ELR (cell line): ENCODE data around the gene TRMT11.
"Not testable (repeated sequence)": the region's sequence is repeated elsewhere in the genome, so short reads cannot be mapped to it uniquely, and the experiment has no call there.

Experiments
- DNase-seq: peaks from one replicate; pipeline ENCODE4 v3.0.0-alpha.2; 2015; ENCODE audit warnings: low read depth

TRMT11 gene

DNA sequence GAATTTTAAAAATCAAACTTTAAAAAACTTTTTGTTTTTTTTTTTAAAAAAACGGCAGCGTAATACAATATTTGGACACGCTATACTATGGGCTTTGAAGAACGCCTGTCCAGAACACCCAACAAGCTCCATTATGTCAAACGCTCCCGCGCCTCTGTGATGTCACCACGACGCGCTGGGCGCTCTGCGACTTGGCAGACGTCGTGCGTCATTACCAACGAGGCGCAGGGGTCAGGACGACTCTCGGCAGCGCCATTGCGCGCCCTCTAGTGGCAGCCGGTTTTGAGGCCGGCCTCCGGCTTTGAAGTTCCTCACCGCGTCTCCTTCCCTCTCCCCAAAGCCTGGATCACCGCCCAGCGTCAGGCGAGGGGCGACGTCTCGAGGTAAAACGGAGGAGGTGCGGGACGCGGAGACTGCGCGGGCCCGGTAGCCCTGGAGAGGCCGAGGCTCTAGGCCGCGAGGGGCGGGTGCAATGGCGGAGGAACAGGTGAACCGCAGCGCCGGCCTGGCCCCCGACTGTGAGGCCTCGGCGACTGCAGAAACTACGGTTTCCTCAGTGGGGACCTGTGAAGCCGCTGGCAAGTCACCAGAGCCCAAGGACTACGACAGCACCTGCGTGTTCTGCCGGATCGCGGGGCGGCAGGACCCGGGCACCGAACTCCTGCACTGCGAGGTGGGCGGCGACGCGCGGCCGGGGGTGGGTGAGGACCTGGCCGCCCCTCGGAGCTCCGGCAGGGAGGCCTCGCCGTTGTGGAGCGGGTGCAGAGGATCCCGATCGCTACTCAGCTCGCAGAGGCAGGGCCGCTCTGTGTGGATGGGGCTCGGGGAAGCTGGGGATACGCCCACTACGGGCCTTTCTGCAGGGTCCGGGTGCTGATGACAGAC lies 29.6 kb upstream of the TRMT11 start, which contains the start of gene HINT3:
TSS of gene HINT3 (plus strand) at position 265 of the 885 bp plus-strand sequence. CDS start at position 473, 208 bp downstream.
- DNase-seq = peak; percentile 98

DNA sequence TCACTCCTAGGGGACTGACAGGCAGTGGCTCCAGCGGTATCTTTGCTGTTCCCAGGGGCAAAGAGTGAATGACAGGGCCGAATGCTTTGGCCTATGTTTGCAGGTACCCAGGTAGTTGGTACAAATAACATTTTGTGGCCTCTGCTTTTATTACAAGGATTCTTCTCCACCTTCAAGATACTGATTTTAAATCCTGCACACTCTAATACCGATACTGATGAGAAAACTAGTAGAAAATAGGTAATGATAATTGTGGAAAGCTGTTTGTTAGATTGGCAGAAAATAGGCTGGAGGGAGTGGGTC lies 29.0 kb upstream of the TRMT11 start:
- no peak for DNase-seq

DNA sequence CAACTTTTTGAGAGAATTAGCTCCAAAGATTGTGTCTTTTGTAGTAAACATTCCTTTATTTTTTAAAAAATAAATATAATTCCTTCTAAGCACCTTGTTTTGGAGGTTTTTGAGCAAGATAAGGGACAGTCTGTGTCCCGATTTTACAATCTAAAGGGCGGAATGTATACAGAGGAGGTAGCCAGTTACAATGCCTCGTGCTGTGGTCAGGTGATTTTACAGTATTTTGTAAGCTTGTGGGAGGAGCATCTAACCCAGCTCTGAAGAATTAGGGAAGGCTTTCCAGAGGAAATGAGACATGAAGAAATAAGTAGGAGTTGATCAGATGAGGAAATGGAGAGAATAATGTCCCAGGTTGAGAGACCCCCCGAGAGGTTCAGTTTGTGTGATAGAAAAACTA lies 28.5 kb upstream of the TRMT11 start:
- peak; percentile 53 for DNase-seq

DNA sequence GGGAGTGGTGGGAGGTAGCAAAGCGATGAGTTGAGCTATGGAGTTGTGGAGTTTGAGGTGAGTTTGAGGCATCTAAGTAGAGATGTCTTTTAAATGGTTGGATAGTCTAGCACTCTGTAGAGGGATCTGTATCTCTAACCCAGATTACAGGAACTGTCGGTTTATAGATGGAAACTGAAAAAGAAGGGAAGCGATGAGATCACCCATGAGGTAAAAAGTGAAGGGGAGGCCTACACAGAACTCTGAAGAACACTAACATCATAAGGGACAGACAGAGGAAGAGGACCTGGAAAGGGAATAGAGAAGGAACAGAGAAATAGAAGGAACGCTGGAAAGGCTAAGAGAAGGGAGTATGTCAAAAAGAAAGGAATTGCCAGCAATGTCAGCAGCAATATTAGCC lies 27.3 kb upstream of the TRMT11 start:
- no peak for DNase-seq

DNA sequence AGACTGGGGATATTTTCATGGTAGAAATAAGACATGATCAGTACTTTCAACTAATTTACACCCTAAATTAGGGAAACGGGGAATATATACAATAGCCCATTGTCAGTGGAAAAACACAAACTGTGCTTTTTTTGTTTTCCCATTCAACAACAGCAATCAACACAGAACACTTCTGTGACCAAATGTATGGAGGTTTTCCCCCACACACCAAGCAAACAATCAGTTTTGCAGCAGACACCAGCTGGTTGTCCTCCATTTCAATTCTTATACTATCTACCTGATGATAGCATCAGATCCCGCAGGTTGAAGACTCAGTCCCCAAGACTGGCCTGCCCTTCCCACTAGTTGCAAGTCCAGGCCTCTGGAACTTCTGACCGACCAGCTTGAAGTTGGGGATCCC lies 25.2 kb upstream of the TRMT11 start:
- DNase-seq = no peak

DNA sequence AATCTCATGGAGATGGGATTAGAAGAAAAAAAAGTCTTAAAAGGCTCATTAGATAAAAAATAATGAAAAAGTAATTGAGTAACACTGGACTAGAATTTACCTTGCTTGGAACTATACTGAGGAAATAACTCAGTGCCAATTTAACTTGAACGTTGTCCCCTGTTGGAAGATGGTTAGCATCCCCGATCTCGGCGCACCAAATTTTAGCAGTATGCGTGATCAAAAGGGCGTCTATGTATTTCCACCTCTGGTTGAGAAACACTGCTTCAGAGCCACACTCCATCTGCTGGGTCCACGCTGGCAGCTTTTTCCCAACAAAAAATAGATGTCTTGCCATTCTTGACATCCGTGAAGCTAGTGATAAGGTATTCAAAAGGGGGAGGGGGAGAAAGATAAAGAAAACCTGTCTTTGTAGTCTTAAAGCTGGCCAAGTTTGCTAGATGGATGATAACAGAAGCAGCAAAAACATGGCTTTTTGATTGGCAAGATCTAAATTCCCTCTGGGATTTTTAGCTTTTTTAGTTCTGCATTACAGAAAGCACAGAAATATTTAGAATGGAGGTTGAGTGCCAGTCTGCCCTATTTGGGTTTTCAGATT lies 23.3 kb upstream of the TRMT11 start:
- no peak for DNase-seq

DNA sequence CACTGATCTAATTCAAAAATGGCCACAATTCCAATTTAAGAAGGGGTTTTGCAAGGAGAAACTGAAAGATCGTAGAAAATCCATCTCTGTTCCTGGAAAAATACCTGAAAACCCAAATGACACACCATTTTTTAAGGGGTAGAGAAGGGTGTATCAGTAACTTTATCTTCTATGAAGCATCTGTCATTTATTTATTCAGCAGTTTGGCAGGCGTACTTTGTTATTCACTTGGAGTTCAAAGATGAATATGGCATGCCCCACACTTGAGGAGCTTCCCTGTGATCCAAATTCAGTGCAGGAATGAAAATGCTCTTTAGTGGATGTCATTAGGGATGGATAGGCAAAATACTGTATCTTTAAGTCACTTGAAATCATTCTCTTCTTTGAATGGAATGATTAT lies 22.5 kb upstream of the TRMT11 start:
- DNase-seq = no peak

DNA sequence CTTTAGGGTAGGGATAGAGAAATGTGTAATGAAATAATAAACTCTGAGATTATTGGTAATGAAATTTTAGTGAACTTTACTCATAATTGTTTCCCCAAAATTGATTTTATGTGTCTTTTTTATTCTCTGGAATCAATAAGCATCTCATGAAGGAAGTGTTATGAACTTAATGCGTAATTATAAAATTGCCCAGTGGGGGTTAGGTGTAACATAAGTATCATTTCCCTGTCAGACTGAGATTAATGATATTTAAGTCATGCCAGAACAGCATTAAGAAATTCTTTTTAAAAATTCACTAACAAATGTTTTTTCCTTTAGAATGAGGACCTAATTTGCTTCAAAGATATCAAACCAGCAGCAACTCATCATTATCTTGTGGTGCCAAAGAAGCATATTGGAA lies 19.8 kb upstream of the TRMT11 start:
- DNase-seq = no peak

DNA sequence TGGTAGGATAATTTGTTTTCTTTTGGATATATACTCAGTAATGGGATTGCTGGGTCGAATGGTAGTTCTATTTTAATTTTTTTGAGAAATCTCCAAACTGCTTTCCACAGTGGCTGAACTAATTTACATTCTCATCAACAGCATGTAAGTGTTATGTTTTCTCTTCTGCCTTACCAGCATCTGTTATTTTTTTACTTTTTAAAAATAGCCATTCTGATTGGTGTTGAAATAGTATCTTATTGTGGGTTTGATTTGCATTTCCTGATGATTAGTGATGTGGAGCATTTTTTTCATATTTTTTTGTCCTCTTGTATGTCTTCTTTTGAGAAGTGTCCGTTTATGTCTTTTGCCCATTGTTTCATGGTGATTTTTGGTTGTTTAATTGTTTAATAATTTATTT lies 17.8 kb upstream of the TRMT11 start:
- DNase-seq = no peak

DNA sequence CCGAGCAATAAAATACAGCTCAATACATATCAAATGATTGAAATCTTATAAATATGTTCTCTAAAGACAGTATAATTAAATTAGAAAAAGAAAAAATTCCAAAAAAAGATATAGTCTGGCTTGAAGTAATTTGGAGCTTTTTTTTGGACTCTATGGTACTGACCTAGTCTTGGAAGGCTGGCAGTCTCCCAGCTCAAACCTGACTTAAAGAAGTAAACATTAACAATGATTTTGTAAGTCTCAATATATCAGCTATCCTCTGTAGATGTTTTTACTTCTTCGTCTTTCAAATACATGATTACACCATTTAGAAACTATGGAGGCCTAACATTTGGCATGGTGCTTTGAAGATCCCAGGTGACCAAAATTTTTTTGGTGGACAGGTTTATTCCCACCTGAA lies 15.6 kb upstream of the TRMT11 start:
- DNase-seq = no peak

DNA sequence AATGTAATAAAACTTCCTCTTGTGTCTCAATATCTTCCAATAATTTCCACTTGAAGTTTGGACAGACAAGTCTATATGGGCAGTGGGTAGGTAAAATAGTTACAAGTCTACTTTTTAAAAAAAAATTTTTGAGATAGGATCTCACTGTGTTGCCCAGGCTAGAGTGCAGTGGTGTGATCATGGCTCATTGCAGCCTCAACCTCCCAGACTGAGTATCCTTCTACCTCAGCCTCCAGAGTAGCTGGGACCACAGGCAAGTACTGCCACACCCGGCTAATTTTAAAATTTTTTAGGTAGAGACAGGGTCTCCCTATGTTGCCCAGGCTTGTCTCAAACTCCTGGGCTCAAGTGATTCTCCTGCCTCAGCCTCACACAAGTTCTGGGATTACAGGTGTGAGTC lies 13.9 kb upstream of the TRMT11 start:
- not testable (repeated sequence) for DNase-seq

DNA sequence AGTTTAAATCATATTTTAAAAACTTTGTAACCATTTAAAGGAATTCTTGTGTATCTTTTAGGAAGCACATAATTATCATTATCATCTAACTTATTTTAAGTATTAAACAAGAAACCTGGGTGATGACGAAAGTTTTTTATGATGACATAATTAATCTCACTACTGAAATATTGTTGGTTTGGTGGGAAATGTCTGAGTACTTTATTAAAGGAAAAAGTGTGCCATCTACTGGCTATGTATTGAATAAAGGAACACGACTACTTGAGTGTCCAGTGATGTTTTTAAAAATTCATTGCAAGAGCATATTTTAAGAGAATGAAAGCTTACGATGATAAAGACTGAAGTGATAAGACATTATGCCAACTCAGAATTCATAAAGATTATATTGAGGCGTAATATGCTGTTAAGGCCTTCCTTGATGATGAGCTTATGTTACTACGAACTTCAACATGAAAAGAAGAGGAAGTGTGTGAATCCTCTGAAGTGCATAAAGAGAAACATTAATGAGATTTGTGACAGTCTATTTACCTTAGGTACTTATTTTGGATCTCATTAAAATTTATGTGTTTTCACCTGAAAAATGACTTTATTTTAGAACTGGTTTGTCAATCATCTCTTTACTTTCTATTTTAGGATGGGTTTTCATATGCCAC lies 12.0 kb upstream of the TRMT11 start:
- peak; percentile 81 for DNase-seq

DNA sequence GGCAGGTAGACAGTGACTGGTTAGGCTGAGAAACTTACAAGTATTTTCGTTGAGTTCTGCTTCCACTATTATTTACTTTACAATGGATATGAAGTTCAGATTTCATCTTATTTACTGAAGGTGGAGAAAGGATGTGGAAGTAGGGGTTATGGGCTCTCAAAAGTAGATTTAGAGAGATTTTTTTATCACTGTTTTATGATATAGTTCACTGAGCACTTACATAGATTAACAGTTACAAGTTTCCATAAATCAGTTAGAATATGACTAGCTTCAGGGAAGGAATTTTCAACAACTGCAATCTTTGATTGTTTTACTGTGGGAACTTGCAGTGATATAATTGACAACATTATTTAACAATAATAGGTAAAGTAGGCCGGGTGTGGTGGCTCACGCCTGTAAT lies 7.2 kb upstream of the TRMT11 start:
- DNase-seq = no peak

DNA sequence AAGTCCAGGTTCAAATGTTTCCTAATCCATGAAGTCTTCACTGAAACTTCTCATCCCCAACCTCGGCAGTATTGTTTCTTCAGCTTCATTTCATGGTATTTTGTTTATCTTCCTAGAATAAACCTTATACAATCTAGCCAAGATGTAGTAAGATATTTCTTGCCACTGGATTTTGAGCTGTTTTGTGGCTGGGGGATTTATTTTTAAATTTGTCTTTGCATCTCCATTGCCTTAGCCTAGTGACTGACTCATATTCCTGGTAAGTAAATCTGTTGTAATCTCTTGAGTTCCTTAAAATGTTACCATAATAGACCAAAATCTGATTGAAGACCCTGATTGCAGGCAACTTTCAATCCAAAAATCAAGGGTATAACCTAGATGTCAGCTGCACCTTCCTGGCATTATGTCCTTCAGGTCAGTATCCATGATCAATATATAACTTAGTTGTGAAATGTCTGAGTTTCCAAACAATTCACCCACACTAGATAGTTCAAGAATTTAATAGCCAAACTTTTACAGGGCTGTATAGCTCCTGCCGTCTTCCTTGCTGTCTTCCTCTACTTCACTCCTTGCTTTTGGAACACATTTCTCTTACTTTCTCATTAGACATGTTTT lies 4.7 kb upstream of the TRMT11 start:
- no peak for DNase-seq

DNA sequence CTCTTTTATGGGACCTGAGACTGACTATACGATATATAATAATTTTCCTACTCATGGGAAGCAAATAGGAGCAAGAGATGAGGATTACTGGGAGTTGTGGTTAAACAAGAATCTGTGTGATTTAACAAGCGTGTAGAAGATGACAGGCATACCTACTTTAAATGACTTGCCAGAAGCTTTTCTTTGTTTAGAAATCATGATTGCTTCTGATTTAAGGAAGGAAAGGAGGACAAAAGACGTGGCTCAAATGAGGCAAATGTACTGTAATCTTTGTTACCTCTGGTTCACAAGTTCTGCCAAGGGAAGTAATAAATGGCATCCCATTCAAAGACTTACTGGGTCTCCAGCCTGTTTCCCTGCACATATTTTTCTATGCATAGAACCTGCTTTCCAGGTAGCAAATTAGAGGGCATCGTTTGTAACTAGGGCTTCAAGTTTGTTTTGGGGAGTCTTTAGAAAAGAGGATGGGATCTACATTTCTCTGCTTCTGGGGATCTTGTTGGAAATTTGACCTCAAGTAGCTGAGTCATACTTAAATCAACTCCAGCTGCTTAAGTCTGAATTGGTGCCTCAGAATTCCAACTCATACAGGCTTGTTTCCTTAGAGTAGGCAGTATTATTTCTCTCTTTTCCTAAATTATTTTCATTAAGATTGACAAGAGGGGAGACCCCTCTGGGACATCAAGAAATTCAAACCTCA lies 2.9 kb upstream of the TRMT11 start:
- peak; percentile 69 for DNase-seq

DNA sequence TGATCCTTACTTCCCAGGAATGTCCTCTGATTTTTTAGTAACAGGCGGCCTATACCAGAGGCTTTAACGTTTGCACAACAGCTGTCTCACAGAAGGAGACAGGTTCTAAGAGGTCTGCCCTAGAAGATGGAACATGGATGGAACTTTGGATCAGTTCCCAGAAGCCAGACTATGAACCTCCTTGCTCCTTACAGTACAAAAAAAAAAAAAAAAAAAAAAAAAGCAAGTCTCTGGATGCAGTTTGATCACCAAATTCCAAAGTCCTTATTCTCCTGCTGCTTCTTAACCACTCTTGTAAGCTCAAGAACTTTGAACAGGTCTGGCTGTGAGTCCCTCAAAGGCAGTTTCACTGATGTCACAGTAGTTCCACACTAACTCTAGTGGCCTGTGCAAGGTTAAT lies 2.0 kb upstream of the TRMT11 start:
- DNase-seq = peak; percentile 37

DNA sequence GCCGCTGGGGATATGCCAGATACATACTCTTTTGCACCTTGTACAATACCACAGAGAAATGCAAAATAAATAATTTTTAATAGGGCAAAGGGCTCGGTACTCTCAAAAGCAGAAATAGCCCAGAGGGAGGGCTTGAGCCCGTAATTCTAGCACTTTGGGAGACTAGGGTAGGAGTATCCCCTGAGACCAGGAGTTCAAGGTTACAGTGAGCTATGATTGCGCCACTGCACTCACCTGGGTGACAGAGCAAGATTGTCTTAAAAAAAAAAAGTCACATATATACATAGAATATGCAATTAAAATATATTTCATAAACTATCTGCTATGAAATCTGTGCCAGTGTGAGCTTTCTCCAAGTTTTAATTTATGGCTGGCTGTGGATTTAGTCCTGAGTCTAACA lies 818 bp upstream of the TRMT11 start:
- DNase-seq = no peak

DNA sequence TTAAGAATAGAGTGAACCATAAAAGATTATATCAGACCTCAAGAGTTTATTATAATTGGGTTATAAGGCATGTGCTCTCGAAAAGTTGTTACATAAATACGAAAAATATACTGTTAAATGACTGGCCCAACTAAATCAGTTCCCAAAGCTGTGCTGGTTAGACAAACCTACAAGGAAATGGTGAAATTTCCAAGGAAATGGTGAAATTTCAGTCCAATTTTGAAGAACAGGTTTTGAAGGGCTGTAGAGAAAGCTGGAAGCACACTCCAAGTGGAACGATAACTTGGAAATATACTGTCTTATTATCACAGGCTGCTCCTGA lies 400 bp upstream of the TRMT11 start:
- no peak for DNase-seq

DNA sequence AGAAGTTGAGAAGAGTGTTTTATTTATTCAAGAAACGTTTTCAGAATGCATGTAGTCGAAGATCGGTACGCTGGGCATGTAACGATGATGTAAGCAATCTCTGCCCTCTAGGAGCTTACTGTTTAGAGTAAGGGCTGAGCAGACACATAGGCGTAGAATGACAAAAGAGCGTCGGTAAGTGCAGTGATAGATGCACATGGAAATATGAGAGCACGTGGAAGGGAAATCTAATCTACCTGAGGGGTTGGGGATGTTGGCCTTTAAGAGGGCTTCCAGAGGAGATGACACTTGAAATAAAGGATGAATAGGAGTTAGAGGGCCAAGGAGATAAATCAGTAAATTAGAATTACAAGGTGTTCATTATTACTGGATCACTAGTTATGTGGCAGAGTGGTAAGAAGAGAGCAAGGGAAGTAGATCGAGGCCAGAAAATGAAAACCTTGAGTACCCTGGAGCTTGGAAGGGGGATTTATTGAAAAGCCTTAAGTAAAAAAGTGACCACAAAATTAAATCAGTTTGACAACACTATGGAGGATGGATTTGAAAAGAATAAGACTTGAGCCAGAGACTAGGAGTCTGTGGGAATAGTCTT lies 782 bp downstream of the TRMT11 start:
- peak; percentile 56 for DNase-seq

DNA sequence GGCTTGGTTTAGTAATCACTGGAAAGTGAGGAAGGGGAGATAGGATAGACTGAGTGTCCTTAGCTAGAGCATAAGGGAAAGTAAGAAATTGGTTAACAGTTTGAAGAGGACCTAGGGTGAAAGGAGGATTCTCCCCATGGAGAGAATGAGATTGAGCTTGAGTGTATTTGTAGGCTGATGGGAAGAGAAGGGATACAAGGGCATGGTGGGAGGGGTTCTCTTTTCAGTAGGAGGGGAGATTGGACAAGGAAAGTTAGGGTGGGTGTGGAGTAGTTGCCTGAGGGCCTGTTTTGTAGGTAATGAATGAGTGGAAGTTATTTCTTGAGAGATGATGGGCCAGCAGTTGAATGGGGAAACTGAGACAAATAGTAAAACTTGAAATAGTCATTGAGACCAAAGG lies 1.9 kb downstream of the TRMT11 start:
- DNase-seq = no peak

DNA sequence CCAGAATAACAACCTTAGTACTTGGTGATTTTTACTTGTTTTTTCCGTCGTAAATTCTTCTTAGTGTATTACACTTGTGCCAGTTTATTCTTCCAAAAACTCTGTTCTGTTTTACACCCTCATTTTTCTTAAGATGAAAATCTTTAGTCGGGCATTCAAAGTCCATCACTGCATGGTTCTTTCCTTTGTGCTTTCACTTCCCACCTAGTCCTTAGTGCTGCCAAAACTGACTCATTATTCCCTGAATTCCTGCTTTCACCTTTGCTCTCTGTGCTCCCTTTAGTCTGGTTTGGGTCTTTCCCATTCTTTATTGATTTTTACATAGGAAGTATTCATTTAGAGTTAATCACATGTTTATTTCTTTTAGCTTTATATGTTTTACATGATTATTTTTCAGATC lies 3.3 kb downstream of the TRMT11 start:
- peak; percentile 13 for DNase-seq

DNA sequence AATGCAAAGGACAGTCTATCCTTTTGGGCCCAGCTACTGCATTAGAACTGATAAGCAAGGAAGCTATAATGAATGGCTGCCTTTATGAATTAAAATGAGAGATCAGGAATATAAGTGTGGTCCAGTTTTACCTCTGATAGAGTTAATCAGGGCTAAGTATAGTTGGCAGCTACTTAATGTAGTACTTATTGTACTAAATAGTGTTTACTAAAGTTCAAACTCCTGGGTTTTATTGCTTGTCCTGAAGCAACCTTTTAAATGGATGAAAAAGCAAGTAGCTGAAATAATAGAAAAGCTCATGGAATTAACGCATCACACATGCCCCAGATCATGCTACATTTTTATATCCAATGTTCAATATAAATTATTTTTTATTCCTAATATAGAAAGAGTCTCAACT lies 5.3 kb downstream of the TRMT11 start:
- no peak for DNase-seq
